ENCODE results near the gene MTM1. TPM values are rescaled to one million over a fixed set of nuclear protein-coding genes. Genes with fewer than 3 reads are reported as not detected.
A peak's percentile ranks its signal among the peaks of the same experiment; 100 is the strongest.

The MTM1 gene
- total and polyA plus RNA-seq, 2 experiments from 2014 or later, result 3.2 to 8.7 TPM

DNA sequence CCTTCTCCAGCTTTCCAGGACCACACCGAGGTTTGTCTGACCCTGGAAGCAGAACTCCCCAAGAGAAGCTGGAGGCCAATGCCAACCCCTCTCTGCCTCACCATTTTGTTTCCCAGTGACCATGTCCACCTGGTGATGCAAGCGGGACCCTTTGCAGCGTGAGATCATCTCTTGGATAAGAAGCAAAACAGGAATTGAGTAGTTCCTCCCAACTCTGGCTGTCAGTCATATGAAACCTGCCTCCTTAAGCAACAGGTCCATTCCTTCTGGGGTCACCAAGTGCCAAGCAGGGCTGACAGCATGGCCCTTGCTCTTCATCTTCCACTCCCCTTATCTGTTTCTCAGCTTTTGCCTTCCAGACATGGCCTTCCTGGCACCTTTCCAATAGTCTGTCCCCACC lies 41.3 kb upstream of the MTM1 start:
- Histone ChIP-seq H3K27me3 (ENCODE audit: insufficient read depth) (no peaks in the 10 kb centered on the region), H4K20me1 (replicated peaks; ENCODE audit: insufficient read depth) (no peaks in the 10 kb centered on the region), H3F3A (replicated peaks; ENCODE audit: low read depth) (no peaks in the 10 kb centered on the region), H3K4me1 (ENCODE audit: insufficient read depth) (no peaks in the 10 kb centered on the region), H3K36me3 (ENCODE audit: insufficient read depth) (no peaks in the 10 kb centered on the region), H2AFZ (no peak overlapping the region), H3K9me2 (ENCODE audit: insufficient read depth) (no peaks in the 10 kb centered on the region), H3K79me2 (replicated peaks; ENCODE audit: insufficient read depth) (no peaks in the 10 kb centered on the region), H3K27ac (ENCODE audit: low read depth) (no peak overlapping the region), H3K4me2 (no peak overlapping the region), H3K4me3 (no peak overlapping the region)
- Mint-ChIP-seq H3K27ac (peak overlapping the region; percentile 80), H3K4me3 (no peak overlapping the region), H3K27me3 (ENCODE audit: insufficient read depth, low read depth, poor library complexity) (peaks cover 4% of the 10 kb centered on the region), H3K4me1 (peaks cover 5% of the 10 kb centered on the region; the same call in 2 of the 3 replicates), H3K36me3 (ENCODE audit: low read depth) (no peaks in the 10 kb centered on the region), H3K9me3 (no peaks in the 10 kb centered on the region)
- TF ChIP-seq, protein P1, sequence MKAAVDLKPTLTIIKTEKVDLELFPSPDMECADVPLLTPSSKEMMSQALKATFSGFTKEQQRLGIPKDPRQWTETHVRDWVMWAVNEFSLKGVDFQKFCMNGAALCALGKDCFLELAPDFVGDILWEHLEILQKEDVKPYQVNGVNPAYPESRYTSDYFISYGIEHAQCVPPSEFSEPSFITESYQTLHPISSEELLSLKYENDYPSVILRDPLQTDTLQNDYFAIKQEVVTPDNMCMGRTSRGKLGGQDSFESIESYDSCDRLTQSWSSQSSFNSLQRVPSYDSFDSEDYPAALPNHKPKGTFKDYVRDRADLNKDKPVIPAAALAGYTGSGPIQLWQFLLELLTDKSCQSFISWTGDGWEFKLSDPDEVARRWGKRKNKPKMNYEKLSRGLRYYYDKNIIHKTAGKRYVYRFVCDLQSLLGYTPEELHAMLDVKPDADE (IDR thresholded peaks at IDR 0.05), result no peak
- TF ChIP-seq EZH2 (IDR thresholded peaks at IDR 0.05; ENCODE audit: low read depth, unreplicated experiment) (no peak), NANOG (IDR thresholded peaks at IDR 0.05; ENCODE audit: borderline replicate concordance) (no peak), STAT1 (IDR thresholded peaks at IDR 0.05; ENCODE audit: unreplicated experiment) (no peak), CREB1 (CRISPR knock-in tag; IDR thresholded peaks at IDR 0.05; ENCODE audit: low read depth) (no peak), JUNB (IDR thresholded peaks at IDR 0.05; ENCODE audit: unreplicated experiment) (no peak), ZNF114 (CRISPR knock-in tag; IDR thresholded peaks at IDR 0.05) (no peak), POLR2AphosphoS5 (IDR thresholded peaks at IDR 0.05; ENCODE audit: low read depth) (no peak), EZH2phosphoT487 (IDR thresholded peaks at IDR 0.05; ENCODE audit: unreplicated experiment) (no peak)
- TF ChIP-seq, protein P2, sequence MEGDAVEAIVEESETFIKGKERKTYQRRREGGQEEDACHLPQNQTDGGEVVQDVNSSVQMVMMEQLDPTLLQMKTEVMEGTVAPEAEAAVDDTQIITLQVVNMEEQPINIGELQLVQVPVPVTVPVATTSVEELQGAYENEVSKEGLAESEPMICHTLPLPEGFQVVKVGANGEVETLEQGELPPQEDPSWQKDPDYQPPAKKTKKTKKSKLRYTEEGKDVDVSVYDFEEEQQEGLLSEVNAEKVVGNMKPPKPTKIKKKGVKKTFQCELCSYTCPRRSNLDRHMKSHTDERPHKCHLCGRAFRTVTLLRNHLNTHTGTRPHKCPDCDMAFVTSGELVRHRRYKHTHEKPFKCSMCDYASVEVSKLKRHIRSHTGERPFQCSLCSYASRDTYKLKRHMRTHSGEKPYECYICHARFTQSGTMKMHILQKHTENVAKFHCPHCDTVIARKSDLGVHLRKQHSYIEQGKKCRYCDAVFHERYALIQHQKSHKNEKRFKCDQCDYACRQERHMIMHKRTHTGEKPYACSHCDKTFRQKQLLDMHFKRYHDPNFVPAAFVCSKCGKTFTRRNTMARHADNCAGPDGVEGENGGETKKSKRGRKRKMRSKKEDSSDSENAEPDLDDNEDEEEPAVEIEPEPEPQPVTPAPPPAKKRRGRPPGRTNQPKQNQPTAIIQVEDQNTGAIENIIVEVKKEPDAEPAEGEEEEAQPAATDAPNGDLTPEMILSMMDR (conservative IDR thresholded peaks at IDR 0.05; ENCODE audit: low read depth in 2 of 2), result no peak
- TF ChIP-seq, protein P3, sequence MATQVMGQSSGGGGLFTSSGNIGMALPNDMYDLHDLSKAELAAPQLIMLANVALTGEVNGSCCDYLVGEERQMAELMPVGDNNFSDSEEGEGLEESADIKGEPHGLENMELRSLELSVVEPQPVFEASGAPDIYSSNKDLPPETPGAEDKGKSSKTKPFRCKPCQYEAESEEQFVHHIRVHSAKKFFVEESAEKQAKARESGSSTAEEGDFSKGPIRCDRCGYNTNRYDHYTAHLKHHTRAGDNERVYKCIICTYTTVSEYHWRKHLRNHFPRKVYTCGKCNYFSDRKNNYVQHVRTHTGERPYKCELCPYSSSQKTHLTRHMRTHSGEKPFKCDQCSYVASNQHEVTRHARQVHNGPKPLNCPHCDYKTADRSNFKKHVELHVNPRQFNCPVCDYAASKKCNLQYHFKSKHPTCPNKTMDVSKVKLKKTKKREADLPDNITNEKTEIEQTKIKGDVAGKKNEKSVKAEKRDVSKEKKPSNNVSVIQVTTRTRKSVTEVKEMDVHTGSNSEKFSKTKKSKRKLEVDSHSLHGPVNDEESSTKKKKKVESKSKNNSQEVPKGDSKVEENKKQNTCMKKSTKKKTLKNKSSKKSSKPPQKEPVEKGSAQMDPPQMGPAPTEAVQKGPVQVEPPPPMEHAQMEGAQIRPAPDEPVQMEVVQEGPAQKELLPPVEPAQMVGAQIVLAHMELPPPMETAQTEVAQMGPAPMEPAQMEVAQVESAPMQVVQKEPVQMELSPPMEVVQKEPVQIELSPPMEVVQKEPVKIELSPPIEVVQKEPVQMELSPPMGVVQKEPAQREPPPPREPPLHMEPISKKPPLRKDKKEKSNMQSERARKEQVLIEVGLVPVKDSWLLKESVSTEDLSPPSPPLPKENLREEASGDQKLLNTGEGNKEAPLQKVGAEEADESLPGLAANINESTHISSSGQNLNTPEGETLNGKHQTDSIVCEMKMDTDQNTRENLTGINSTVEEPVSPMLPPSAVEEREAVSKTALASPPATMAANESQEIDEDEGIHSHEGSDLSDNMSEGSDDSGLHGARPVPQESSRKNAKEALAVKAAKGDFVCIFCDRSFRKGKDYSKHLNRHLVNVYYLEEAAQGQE (IDR thresholded peaks at IDR 0.05; ENCODE audit: unreplicated experiment), result no peak
- ATAC-seq, result no peak
- DNase-seq (ENCODE audit: low spot score), result no peak
